MCF 10A (cell line): ENCODE results near the gene WDPCP. TPM values are rescaled to one million over a fixed set of nuclear protein-coding genes. Genes with fewer than 3 reads are reported as not detected.
"Not testable (repeated sequence)": the region's sequence is repeated elsewhere in the genome, so short reads cannot be mapped to it uniquely, and the experiment has no call there.

Source experiments
- BruUV-seq: library from RNA; stranded (reverse); fragments of 400-500 nt; replicated peaks from 2 replicates; lab custom pipeline; 2021; lab: Mats Ljungman, UMichigan
- CTCF ChIA-PET: fragments of 300-600 bp; sonication (Branson Sonifier 250); formaldehyde crosslinking; extraction: SDS; loops from one replicate; lab custom pipeline; 2021; ENCODE audit warnings: antibody characterized with exemption, inconsistent platforms; lab: Yijun Ruan, JAX
- POLR2A ChIA-PET: fragments of 300-600, 350-650 bp; sonication (Branson Sonifier 250); formaldehyde crosslinking; extraction: SDS; loops from one replicate; lab custom pipeline; 2020; ENCODE audit warnings: antibody characterized with exemption, inconsistent platforms; lab: Yijun Ruan, JAX
- DNase-seq: peaks from one replicate; pipeline ENCODE4 v3.0.0-alpha.2; 2018; ENCODE audit not compliant: unreplicated experiment
- H3K27ac Mint-ChIP-seq: one replicate; pipeline ENCODE4 v1.8.0; 2022; ENCODE audit warnings: mild to moderate bottlenecking, low read depth, mixed read lengths; ENCODE audit not compliant: unreplicated experiment
- H3K27me3 Mint-ChIP-seq: one replicate; pipeline ENCODE4 v1.8.0; 2022; ENCODE audit warnings: mixed read lengths; ENCODE audit not compliant: insufficient read depth, unreplicated experiment
- H3K36me3 Mint-ChIP-seq: one replicate; pipeline ENCODE4 v1.8.0; 2022; ENCODE audit warnings: mild to moderate bottlenecking, moderate library complexity, mixed read lengths; ENCODE audit not compliant: insufficient read depth, unreplicated experiment
- H3K4me1 Mint-ChIP-seq: one replicate; pipeline ENCODE4 v1.8.0; 2022; ENCODE audit warnings: mixed read lengths; ENCODE audit not compliant: insufficient read depth, unreplicated experiment
- H3K4me3 Mint-ChIP-seq: one replicate; pipeline ENCODE4 v1.8.0; 2022; ENCODE audit warnings: mild to moderate bottlenecking, moderate library complexity, mixed read lengths; ENCODE audit not compliant: unreplicated experiment
- H3K9me3 Mint-ChIP-seq: one replicate; pipeline ENCODE4 v1.8.0; 2022; ENCODE audit warnings: mixed read lengths; ENCODE audit not compliant: unreplicated experiment
- CTCF ChIP-seq: fragments of 200-600 bp; IDR thresholded peaks from one replicate; pipeline ENCODE4 v1.8.0; 2022; ENCODE audit warnings: antibody characterized with exemption, mild to moderate bottlenecking; ENCODE audit not compliant: unreplicated experiment
- intact Hi-C: fragments of 100-400 bp; cut with micrococcal nuclease; formaldehyde crosslinking; loops from 2 replicates; pipeline ENCODE4 v1.14.1; 2022
- total RNA-seq: library from RNA; stranded (reverse); gene quantifications from 2 replicates; pipeline ENCODE4 v1.2.3, GENCODE V29; 2022

WDPCP gene
- total RNA-seq, 1 experiment from 2014 or later, result 6.9 TPM

DNA sequence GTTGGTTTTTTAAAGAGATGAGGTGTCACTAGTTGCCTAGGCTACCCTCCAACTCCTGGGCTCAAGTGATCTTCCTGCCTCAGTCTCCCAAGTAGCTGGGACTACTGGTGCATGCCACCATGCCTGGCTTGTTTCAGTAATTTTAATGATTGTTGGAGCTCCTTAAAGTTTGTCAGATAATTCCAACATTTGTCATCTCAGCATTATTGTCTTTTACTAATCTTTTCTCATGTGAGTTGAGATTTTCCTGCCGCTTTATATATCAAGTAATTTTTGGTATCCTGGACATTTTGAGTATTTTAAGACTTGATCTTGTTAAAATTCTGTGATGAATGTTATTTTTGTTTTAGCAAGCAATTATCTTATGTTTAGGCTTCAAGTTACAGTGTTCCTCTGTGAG is 429.0 kb downstream of the WDPCP start:
- TF ChIP-seq CTCF, result no peak
- CTCF ChIA-PET, result no interaction called here
- no peaks in the 10 kb centered on the region for H3K27me3 Mint-ChIP-seq

DNA sequence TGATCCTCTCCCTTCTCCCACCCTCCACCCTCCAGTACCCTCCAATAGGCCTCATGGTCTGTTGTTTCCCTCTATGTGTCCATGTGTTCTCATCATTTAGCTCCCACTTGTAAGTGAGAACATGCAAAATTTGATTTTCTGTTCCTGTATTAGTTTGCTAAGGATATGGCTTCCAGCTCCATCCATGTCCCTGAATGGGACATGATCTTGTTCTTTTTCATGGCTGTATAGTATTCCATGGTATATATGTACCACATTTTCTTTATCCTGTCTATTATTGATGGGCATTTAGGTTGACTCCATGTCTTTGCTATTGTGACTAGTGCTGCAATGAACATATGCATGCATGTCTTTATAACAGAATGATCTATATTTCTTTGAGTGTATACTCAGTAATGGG is 451.6 kb downstream of the WDPCP start:
- H3K4me3 Mint-ChIP-seq, H3K36me3 Mint-ChIP-seq, H3K27me3 Mint-ChIP-seq, BruUV-seq, POLR2A ChIA-PET, intact Hi-C loops, DNase-seq, H3K27ac Mint-ChIP-seq, H3K4me1 Mint-ChIP-seq: not testable (repeated sequence)
- peaks cover 20% of the 10 kb centered on the region for H3K9me3 Mint-ChIP-seq
- CTCF ChIA-PET, result interaction anchor here (1.1 kb wide), 1 partner anchor 12 kb away, joined by 4 read pairs; no protein-coding TSS in a partner anchor

More for the DNA sequence above, 429.0 kb downstream of the WDPCP start:
- BruUV-seq, result no TSS peak
- POLR2A ChIA-PET, result interaction anchor here (0.7 kb wide), 1 partner anchor 10 kb away, joined by 4 read pairs; no protein-coding TSS in a partner anchor
- no peak overlapping the region for H3K4me3 Mint-ChIP-seq
- DNase-seq, result no peak
- intact Hi-C loops, result no loop called here
- H3K9me3 Mint-ChIP-seq, result peaks cover 1% of the 10 kb centered on the region
- H3K36me3 Mint-ChIP-seq, result no peaks in the 10 kb centered on the region
- H3K4me1 Mint-ChIP-seq, result no peaks in the 10 kb centered on the region
- H3K27ac Mint-ChIP-seq, result no peak overlapping the region

GRCh38 chr2:63132020-63132419 is 456.3 kb downstream of the WDPCP start:
- CTCF ChIA-PET, result no interaction called here
- no peak overlapping the region for H3K27ac Mint-ChIP-seq
- peaks cover 9% of the 10 kb centered on the region for H3K9me3 Mint-ChIP-seq
- no peaks in the 10 kb centered on the region for H3K27me3 Mint-ChIP-seq
- POLR2A ChIA-PET, result no interaction called here
- H3K36me3 Mint-ChIP-seq, result no peaks in the 10 kb centered on the region
- BruUV-seq, result no TSS peak
- intact Hi-C loops, result no loop called here
- H3K4me3 Mint-ChIP-seq, result no peak overlapping the region
- no peaks in the 10 kb centered on the region for H3K4me1 Mint-ChIP-seq
- TF ChIP-seq CTCF, result no peak
- DNase-seq, result no peak

DNA sequence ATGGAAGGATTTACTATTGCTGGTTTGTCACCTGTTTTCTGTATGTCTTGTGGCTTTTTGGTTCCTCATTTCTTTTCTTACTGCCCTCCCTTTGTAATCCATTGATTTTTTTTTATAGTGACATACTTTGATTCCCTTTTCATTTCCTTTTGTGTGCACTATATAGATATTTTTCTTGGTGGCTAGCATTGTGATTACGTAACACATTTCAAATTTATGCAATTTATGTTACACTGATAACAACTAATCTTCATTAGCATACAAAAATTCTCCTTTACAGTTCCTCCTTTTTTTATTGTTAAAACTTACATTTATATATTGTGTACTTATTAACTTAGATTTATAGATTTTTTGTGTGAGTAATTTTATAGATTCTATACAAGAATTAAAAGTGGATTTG is 457.1 kb downstream of the WDPCP start:
- intact Hi-C loops, result no loop called here
- no peak overlapping the region for H3K27ac Mint-ChIP-seq
- no peaks in the 10 kb centered on the region for H3K27me3 Mint-ChIP-seq
- DNase-seq, result no peak
- H3K4me3 Mint-ChIP-seq, result no peak overlapping the region
- BruUV-seq, result no TSS peak
- no peaks in the 10 kb centered on the region for H3K4me1 Mint-ChIP-seq
- H3K36me3 Mint-ChIP-seq, result no peaks in the 10 kb centered on the region
- POLR2A ChIA-PET, result no interaction called here
- CTCF ChIA-PET, result no interaction called here
- no peak for TF ChIP-seq CTCF
- peaks cover 9% of the 10 kb centered on the region for H3K9me3 Mint-ChIP-seq

DNA sequence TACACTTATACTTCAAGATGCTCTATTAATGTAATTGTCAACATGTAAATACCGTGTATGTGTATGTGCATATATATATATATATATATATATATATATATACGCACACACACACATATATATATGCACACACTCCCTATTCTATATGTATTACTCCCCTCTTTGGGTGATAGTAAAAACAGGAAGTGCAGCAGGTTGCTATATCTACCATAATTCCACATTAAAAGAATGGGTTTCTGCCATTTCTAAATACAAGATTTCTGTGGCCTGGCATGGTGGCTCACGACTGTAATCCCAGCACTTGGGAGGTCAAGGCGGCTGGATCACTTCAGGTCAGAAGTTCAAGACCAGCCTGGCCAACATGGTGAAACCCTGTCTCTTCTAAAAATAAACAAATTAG is 460.7 kb downstream of the WDPCP start:
- ChIA-PET CTCF (no interaction called here), POLR2A (no interaction called here)
- intact Hi-C loops, result no loop called here
- DNase-seq, result no peak
- H3K4me1 Mint-ChIP-seq, result no peaks in the 10 kb centered on the region
- H3K27me3 Mint-ChIP-seq, result no peaks in the 10 kb centered on the region
- H3K4me3 Mint-ChIP-seq, result no peak overlapping the region
- peaks cover 7% of the 10 kb centered on the region for H3K9me3 Mint-ChIP-seq
- BruUV-seq, result no TSS peak
- H3K36me3 Mint-ChIP-seq, result no peaks in the 10 kb centered on the region
- TF ChIP-seq CTCF, result no peak
- H3K27ac Mint-ChIP-seq, result no peak overlapping the region
